ENCODE measurements around the gene NANS. TPM values are rescaled to one million over a fixed set of nuclear protein-coding genes. Genes with fewer than 3 reads are reported as not detected.

NANS gene
- total RNA-seq, 1 experiment from 2014 or later: 57.9 TPM

- TF ChIP-seq STAT6 (CRISPR knock-in tag; conservative IDR thresholded peaks at IDR 0.05; ENCODE audit: low read depth): no peak
- TF ChIP-seq ZNF416 (CRISPR knock-in tag; IDR thresholded peaks at IDR 0.05): no peak
Observed at GRCh38 chr9:98008764-98009163, 47.8 kb upstream of the NANS start (continued).

GRCh38 chr9:98009437-98009836 lies 47.1 kb upstream of the NANS start:
- Mint-ChIP-seq H3K27me3 (ENCODE audit: low read depth) (no peaks in the 10 kb centered on the region), H3K4me1 (peaks cover 3% of the 10 kb centered on the region), H3K4me3 (no peak overlapping the region), H3K9me3 (no peaks in the 10 kb centered on the region), H3K27ac (peak overlapping the region; percentile 25; the same call in 1 of the 2 replicates), H3K36me3 (peaks cover 82% of the 10 kb centered on the region)
- ChIA-PET POLR2A (no interaction called here), CTCF (no interaction called here)
- no peak for TF ChIP-seq CREM (CRISPR knock-in tag; IDR thresholded peaks at IDR 0.05)
- no peak for TF ChIP-seq HMGXB4 (CRISPR knock-in tag; IDR thresholded peaks at IDR 0.05)
- TF ChIP-seq ZNF396 (CRISPR knock-in tag; IDR thresholded peaks at IDR 0.05; ENCODE audit: borderline replicate concordance): no peak
- no peak for TF ChIP-seq ZNF317 (CRISPR knock-in tag; IDR thresholded peaks at IDR 0.05; ENCODE audit: borderline replicate concordance, low read depth)
- no peak for TF ChIP-seq E2F4 (CRISPR knock-in tag; IDR thresholded peaks at IDR 0.05; ENCODE audit: borderline replicate concordance, low read depth)
- no peak for TF ChIP-seq ZNF532 (CRISPR knock-in tag; IDR thresholded peaks at IDR 0.05; ENCODE audit: borderline replicate concordance)
- TF ChIP-seq PRDM15 (CRISPR knock-in tag; IDR thresholded peaks at IDR 0.05): no peak
- no peak for TF ChIP-seq ZNF671 (CRISPR knock-in tag; IDR thresholded peaks at IDR 0.05)
- TF ChIP-seq SMAD4 (CRISPR knock-in tag; IDR thresholded peaks at IDR 0.05): no peak
- DNase-seq (ENCODE audit: low spot score) (no peak), ATAC-seq (no peak)
